Measurements from ENCODE around the gene STBD1. TPM values are rescaled to one million over a fixed set of nuclear protein-coding genes. Genes with fewer than 3 reads are reported as not detected.

The STBD1 gene
- total RNA-seq, 1 experiment from 2014 or later, result 7.3 TPM

- CTCF ChIA-PET, result no interaction called here
- Histone ChIP-seq H3K4me3 (ENCODE audit: low read length) (no peak overlapping the region), H3K79me2 (ENCODE audit: low read length) (no peaks in the 10 kb centered on the region), H3K9me3 (ENCODE audit: low read length) (no peaks in the 10 kb centered on the region), H3K4me2 (ENCODE audit: low read length) (no peak overlapping the region), H3K27me3 (ENCODE audit: low read length) (no peaks in the 10 kb centered on the region), H3K36me3 (ENCODE audit: low read depth, low read length) (no peaks in the 10 kb centered on the region), H3K4me1 (ENCODE audit: insufficient read depth, low read length) (no peaks in the 10 kb centered on the region), H3F3A (ENCODE audit: low read length, unreplicated experiment) (no peaks in the 10 kb centered on the region), H3K27ac (ENCODE audit: low read length) (no peak overlapping the region), H4K20me1 (ENCODE audit: low read length) (no peaks in the 10 kb centered on the region), H3K9me2 (replicated peaks; ENCODE audit: low read length) (no peaks in the 10 kb centered on the region), H2AFZ (ENCODE audit: low read length) (no peak overlapping the region), H3K9ac (ENCODE audit: low read length) (no peak overlapping the region)
- POLR2A ChIA-PET (ENCODE audit: unreplicated experiment), result no interaction called here
- no TSS peak for BruUV-seq (replicated peaks)
- ATAC-seq, result no peak
- TF ChIP-seq EZH2 (IDR thresholded peaks at IDR 0.05; ENCODE audit: low read length, unreplicated experiment) (no peak), CTCF (conservative IDR thresholded peaks at IDR 0.05; ENCODE audit: low read depth, low read length) (no peak), EZH2phosphoT487 (IDR thresholded peaks at IDR 0.05; ENCODE audit: borderline replicate concordance, low read length) (no peak)
- no peak for DNase-seq
- intact Hi-C loops (cut with micrococcal nuclease), result no loop called here
Measured at GRCh38 chr4:76342803-76343202, 36.3 kb downstream of the STBD1 start.

GRCh38 chr4:76354517-76355473, 48.3 kb downstream of the STBD1 start:
- BruUV-seq (replicated peaks), result no TSS peak

More at GRCh38 chr4:76354517-76355473, 48.3 kb downstream of the STBD1 start:
- no peaks in the 10 kb centered on the region for H3K9me2 ChIP-seq (replicated peaks; ENCODE audit: low read length)
- ChIA-PET POLR2A (ENCODE audit: unreplicated experiment) (no interaction called here), CTCF (no interaction called here)
- H4K20me1 ChIP-seq (ENCODE audit: low read length), result no peaks in the 10 kb centered on the region
- no peaks in the 10 kb centered on the region for H3K4me1 ChIP-seq (ENCODE audit: insufficient read depth, low read length)
- no peak overlapping the region for H3K4me3 ChIP-seq (ENCODE audit: low read length)
- no peaks in the 10 kb centered on the region for H3K79me2 ChIP-seq (ENCODE audit: low read length)
- H3K36me3 ChIP-seq (ENCODE audit: low read depth, low read length), result no peaks in the 10 kb centered on the region
- no peak overlapping the region for H3K27ac ChIP-seq (ENCODE audit: low read length)
- H3F3A ChIP-seq (ENCODE audit: low read length, unreplicated experiment), result no peaks in the 10 kb centered on the region
- H3K4me2 ChIP-seq (ENCODE audit: low read length), result no peak overlapping the region
- ATAC-seq (no peak), DNase-seq (no peak)
- H2AFZ ChIP-seq (ENCODE audit: low read length), result no peak overlapping the region
- no peak overlapping the region for H3K9ac ChIP-seq (ENCODE audit: low read length)
- no peaks in the 10 kb centered on the region for H3K9me3 ChIP-seq (ENCODE audit: low read length)
- TF ChIP-seq EZH2 (IDR thresholded peaks at IDR 0.05; ENCODE audit: low read length, unreplicated experiment) (no peak), CTCF (conservative IDR thresholded peaks at IDR 0.05; ENCODE audit: low read depth, low read length) (no peak), EZH2phosphoT487 (IDR thresholded peaks at IDR 0.05; ENCODE audit: borderline replicate concordance, low read length) (no peak)
- intact Hi-C loops (cut with micrococcal nuclease), result no loop called here
- no peaks in the 10 kb centered on the region for H3K27me3 ChIP-seq (ENCODE audit: low read length)

All from PC-3 (cell line).